Activated T-cell treated with anti-CD3 and anti-CD28 coated beads, Interleukin-2, amount 50 U/mL, for 72 hours (primary cell): Measurements from ENCODE around the gene MDFIC2. TPM values are rescaled to one million over a fixed set of nuclear protein-coding genes. Genes with fewer than 3 reads are reported as not detected.
"Not testable (repeated sequence)": the region's sequence is repeated elsewhere in the genome, so short reads cannot be mapped to it uniquely, and the experiment has no call there.

Experiments used
- ATAC-seq, 2 donors: fragments of 150-1000 bp; cut with Tn5 transposase; replicated peaks in 1 of 2; 2 replicates each; pipeline ENCODE4 v1.10.0; 2021; ENCODE audit warnings: moderate library complexity in 2 of 2, mild to moderate bottlenecking in 1 of 2
- DNase-seq, 2 donors: peaks; one replicate each; pipeline ENCODE4 v3.0.0; 2021 to 2022; ENCODE audit warnings: mixed read lengths in 1 of 2
- H3K27ac Mint-ChIP-seq: one replicate; pipeline ENCODE4 v1.8.0; 2022; ENCODE audit warnings: mild to moderate bottlenecking, moderate library complexity, mixed read lengths
- H3K27me3 Mint-ChIP-seq: one replicate; pipeline ENCODE4 v1.8.0; 2022; ENCODE audit warnings: low read depth, mixed read lengths
- H3K36me3 Mint-ChIP-seq, 2 donors: one replicate each; pipeline ENCODE4 v1.8.0; 2022; ENCODE audit warnings: mixed read lengths in 2 of 2, mild to moderate bottlenecking in 1 of 2; ENCODE audit not compliant: insufficient read depth in 2 of 2
- H3K4me1 Mint-ChIP-seq: one replicate; pipeline ENCODE4 v1.8.0; 2022; ENCODE audit warnings: low read depth, mixed read lengths
- H3K4me3 Mint-ChIP-seq, 2 donors: one replicate each; pipeline ENCODE4 v1.8.0; 2022; ENCODE audit warnings: mild to moderate bottlenecking in 2 of 2, mixed read lengths in 2 of 2, moderate library complexity in 2 of 2
- H3K9me3 Mint-ChIP-seq, 2 donors: one replicate each; pipeline ENCODE4 v1.8.0; 2022; ENCODE audit warnings: mixed read lengths in 2 of 2
- total RNA-seq, 2 donors: library from RNA; stranded (reverse); gene quantifications; one replicate each; pipeline ENCODE4 v1.2.3, GENCODE V29; 2022

Gene MDFIC2
- total RNA-seq, 2 donors from 2014 or later, result not detected

- Mint-ChIP-seq H3K9me3 (peaks cover 0 to 2% of the 10 kb centered on the region in 2 donors), H3K4me3 (no peak overlapping the region), H3K36me3 (no peaks in the 10 kb centered on the region), H3K4me1 (no peaks in the 10 kb centered on the region), H3K27ac (no peak overlapping the region), H3K27me3 (no peaks in the 10 kb centered on the region)
- ATAC-seq, result no peak
- no peak for DNase-seq
Observed at GRCh38 chr3:70248856-70249255, 63.6 kb downstream of the MDFIC2 start.

- no peaks in the 10 kb centered on the region for H3K27me3 Mint-ChIP-seq
- ATAC-seq, result no peak
- no peak for DNase-seq
- no peak overlapping the region for H3K4me3 Mint-ChIP-seq
- no peak overlapping the region for H3K27ac Mint-ChIP-seq
- H3K4me1 Mint-ChIP-seq, result no peaks in the 10 kb centered on the region
- H3K36me3 Mint-ChIP-seq, result no peaks in the 10 kb centered on the region
- peaks cover 0 to 2% of the 10 kb centered on the region in 2 donors for H3K9me3 Mint-ChIP-seq
Observed at GRCh38 chr3:70247955-70248354, 64.5 kb downstream of the MDFIC2 start.

- ATAC-seq (no peak), DNase-seq (no peak)
- Mint-ChIP-seq H3K27ac (no peak overlapping the region), H3K4me1 (no peaks in the 10 kb centered on the region), H3K36me3 (no peaks in the 10 kb centered on the region), H3K27me3 (no peaks in the 10 kb centered on the region), H3K9me3 (peaks cover 0 to 2% of the 10 kb centered on the region in 2 donors), H3K4me3 (no peak overlapping the region)
Observed at GRCh38 chr3:70245746-70246525, 66.5 kb downstream of the MDFIC2 start.

- Mint-ChIP-seq H3K9me3 (peaks cover 0 to 2% of the 10 kb centered on the region in 2 donors), H3K27me3 (no peaks in the 10 kb centered on the region), H3K27ac (no peak overlapping the region), H3K4me1 (no peaks in the 10 kb centered on the region), H3K36me3 (no peaks in the 10 kb centered on the region), H3K4me3 (no peak overlapping the region)
- ATAC-seq, result no peak
- no peak for DNase-seq
Observed at GRCh38 chr3:70244422-70244821, 68.0 kb downstream of the MDFIC2 start.

GRCh38 chr3:70242297-70242882 lies 70.0 kb downstream of the MDFIC2 start:
- DNase-seq (no peak), ATAC-seq (no peak)
- no peak overlapping the region for H3K4me3 Mint-ChIP-seq
- H3K27me3 Mint-ChIP-seq, result no peaks in the 10 kb centered on the region
- H3K27ac Mint-ChIP-seq, result no peak overlapping the region
- no peaks in the 10 kb centered on the region for H3K36me3 Mint-ChIP-seq
- peaks cover 0 to 2% of the 10 kb centered on the region in 2 donors for H3K9me3 Mint-ChIP-seq
- no peaks in the 10 kb centered on the region for H3K4me1 Mint-ChIP-seq

- Mint-ChIP-seq H3K36me3 (no peaks in the 10 kb centered on the region), H3K27ac (no peak overlapping the region), H3K9me3 (no peaks in the 10 kb centered on the region), H3K4me1 (no peaks in the 10 kb centered on the region), H3K27me3 (no peaks in the 10 kb centered on the region), H3K4me3 (no peak overlapping the region)
- DNase-seq (no peak), ATAC-seq (no peak)
Observed at GRCh38 chr3:70233812-70234211, 78.6 kb downstream of the MDFIC2 start.

- no peak for DNase-seq
- Mint-ChIP-seq H3K9me3 (no peaks in the 10 kb centered on the region), H3K27ac (no peak overlapping the region), H3K4me1 (no peaks in the 10 kb centered on the region), H3K36me3 (no peaks in the 10 kb centered on the region), H3K27me3 (no peaks in the 10 kb centered on the region), H3K4me3 (no peak overlapping the region)
- ATAC-seq, result no peak
Observed at GRCh38 chr3:70233112-70233511, 79.3 kb downstream of the MDFIC2 start.

- Mint-ChIP-seq H3K27ac (no peak overlapping the region), H3K4me1 (no peaks in the 10 kb centered on the region), H3K9me3 (no peaks in the 10 kb centered on the region), H3K36me3 (no peaks in the 10 kb centered on the region), H3K4me3 (no peak overlapping the region), H3K27me3 (no peaks in the 10 kb centered on the region)
- ATAC-seq (no peak), DNase-seq (no peak)
Observed at GRCh38 chr3:70231266-70231701, 81.2 kb downstream of the MDFIC2 start.

- H3K4me3 Mint-ChIP-seq, result no peak overlapping the region
- ATAC-seq, result no peak
- no peak for DNase-seq
- H3K36me3 Mint-ChIP-seq, result no peaks in the 10 kb centered on the region
- H3K27me3 Mint-ChIP-seq, result peaks cover 5% of the 10 kb centered on the region
- no peaks in the 10 kb centered on the region for H3K4me1 Mint-ChIP-seq
- H3K9me3 Mint-ChIP-seq, result no peaks in the 10 kb centered on the region
- H3K27ac Mint-ChIP-seq, result no peak overlapping the region
Observed at GRCh38 chr3:70227437-70227836, 85.0 kb downstream of the MDFIC2 start.

- no peaks in the 10 kb centered on the region for H3K9me3 Mint-ChIP-seq
- no peak overlapping the region for H3K4me3 Mint-ChIP-seq
- H3K36me3 Mint-ChIP-seq, result no peaks in the 10 kb centered on the region
- H3K4me1 Mint-ChIP-seq, result no peaks in the 10 kb centered on the region
- ATAC-seq (no peak), DNase-seq (no peak)
- H3K27ac Mint-ChIP-seq, result no peak overlapping the region
- H3K27me3 Mint-ChIP-seq, result peaks cover 5% of the 10 kb centered on the region
Observed at GRCh38 chr3:70225146-70225545, 87.3 kb downstream of the MDFIC2 start.

GRCh38 chr3:70224337-70224736 lies 88.1 kb downstream of the MDFIC2 start:
- Mint-ChIP-seq H3K27ac (no peak overlapping the region), H3K4me3 (no peak overlapping the region), H3K4me1 (no peaks in the 10 kb centered on the region), H3K27me3 (peaks cover 5% of the 10 kb centered on the region), H3K9me3 (no peaks in the 10 kb centered on the region), H3K36me3 (no peaks in the 10 kb centered on the region)
- ATAC-seq, result no peak
- no peak for DNase-seq

GRCh38 chr3:70218471-70218870 lies 94.0 kb downstream of the MDFIC2 start:
- Mint-ChIP-seq H3K27me3 (no peaks in the 10 kb centered on the region), H3K4me3 (no peak overlapping the region), H3K27ac (no peak overlapping the region), H3K9me3 (no peaks in the 10 kb centered on the region), H3K36me3 (no peaks in the 10 kb centered on the region), H3K4me1 (no peaks in the 10 kb centered on the region)
- ATAC-seq (no peak), DNase-seq (no peak)

- not testable (repeated sequence) for H3K4me1 Mint-ChIP-seq, H3K36me3 Mint-ChIP-seq, ATAC-seq, H3K9me3 Mint-ChIP-seq, H3K27ac Mint-ChIP-seq, H3K27me3 Mint-ChIP-seq, DNase-seq, H3K4me3 Mint-ChIP-seq
Observed at GRCh38 chr3:70211274-70211673, 101.2 kb downstream of the MDFIC2 start.

- H3K27me3 Mint-ChIP-seq, result peaks cover 12% of the 10 kb centered on the region
- DNase-seq, result no peak
- no peak overlapping the region for H3K27ac Mint-ChIP-seq
- H3K36me3 Mint-ChIP-seq, result no peaks in the 10 kb centered on the region
- ATAC-seq, result no peak
- peaks cover 0 to 2% of the 10 kb centered on the region in 2 donors for H3K9me3 Mint-ChIP-seq
- H3K4me1 Mint-ChIP-seq, result no peaks in the 10 kb centered on the region
- H3K4me3 Mint-ChIP-seq, result no peak overlapping the region
Observed at GRCh38 chr3:70201975-70202374, 110.5 kb downstream of the MDFIC2 start.
